ENCODE measurements around the gene PPP4R4. TPM values are rescaled to one million over a fixed set of nuclear protein-coding genes. Genes with fewer than 3 reads are reported as not detected.
A peak's percentile ranks its signal among the peaks of the same experiment; 100 is the strongest.
"Not testable (repeated sequence)": the region's sequence is repeated elsewhere in the genome, so short reads cannot be mapped to it uniquely, and the experiment has no call there.

PPP4R4 gene
- total and polyA plus RNA-seq, 2 donors from 2014 or later = 0.47 TPM; not detected in 1

DNA sequence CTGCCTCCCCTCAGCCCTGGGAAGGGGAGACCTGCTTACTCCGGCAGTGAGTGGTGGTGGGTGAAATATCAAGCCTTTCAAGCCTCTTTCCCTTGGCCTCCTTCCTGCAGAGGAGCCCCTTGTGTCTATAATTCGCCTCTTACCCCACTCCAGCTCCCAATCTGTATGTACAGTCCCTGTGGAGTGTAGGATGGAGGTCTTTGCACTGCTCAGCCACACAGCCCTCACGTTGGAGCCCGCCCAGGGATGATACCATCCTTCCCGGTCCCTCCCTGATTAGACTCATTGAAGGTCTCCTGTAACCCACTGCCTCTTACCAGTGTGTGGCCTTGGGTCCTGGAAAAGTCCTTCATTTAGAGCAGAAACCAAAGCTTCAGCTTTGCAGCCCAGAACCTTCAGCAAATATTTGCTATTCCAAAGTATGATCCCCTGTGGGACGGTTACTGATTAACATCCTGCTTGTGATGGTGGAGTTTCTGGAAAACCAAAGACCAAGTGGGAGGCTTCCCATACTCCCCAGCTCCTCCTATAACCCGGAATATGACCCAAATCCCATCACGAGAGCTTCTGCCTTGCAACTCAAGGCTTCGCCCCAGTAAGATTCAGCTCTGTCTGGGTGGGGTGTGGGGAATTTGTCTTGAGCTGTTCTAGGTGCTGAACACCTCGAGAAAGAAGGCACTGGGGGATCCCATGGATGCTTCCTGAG, 118.9 kb downstream of the PPP4R4 start, which contains the start of gene SERPINA10:
Gene SERPINA10 (minus strand): TSS at position 397 of the 706 bp plus-strand sequence. CDS start 2,675 bp downstream, outside the sequence.
- Histone ChIP-seq H3K36me3 (ENCODE audit: control insufficient read depth in 2 of 3, insufficient read depth in 3 of 3, low read length in 3 of 3) (no peaks in the 10 kb centered on the region), H3K27me3 (ENCODE audit: control insufficient read depth, insufficient read depth, low read length) (no peaks in the 10 kb centered on the region), H3K4me1 (ENCODE audit: control insufficient read depth in 2 of 3, insufficient read depth in 2 of 3, low read depth in 1 of 3, low read length in 3 of 3) (no peaks in the 10 kb centered on the region), H3K9me3 (ENCODE audit: control insufficient read depth in 2 of 3, insufficient read depth in 1 of 3, low read length in 3 of 3) (no peaks in the 10 kb centered on the region), H3K4me3 (ENCODE audit: low read length in 3 of 3) (no peak within 1 kb of the TSS), H3K9ac (ENCODE audit: low read length in 3 of 3) (no peak within 1 kb of the TSS), H3K27ac (ENCODE audit: low read depth in 2 of 2, low read length in 2 of 2) (no peak within 1 kb of the TSS)
- intact Hi-C loops (cut with DNase I) = no loop called here
- FAIRE-seq (no peak), DNase-seq (peak in 1 of 5 donors; percentile 10)
- TF ChIP-seq, protein P1, sequence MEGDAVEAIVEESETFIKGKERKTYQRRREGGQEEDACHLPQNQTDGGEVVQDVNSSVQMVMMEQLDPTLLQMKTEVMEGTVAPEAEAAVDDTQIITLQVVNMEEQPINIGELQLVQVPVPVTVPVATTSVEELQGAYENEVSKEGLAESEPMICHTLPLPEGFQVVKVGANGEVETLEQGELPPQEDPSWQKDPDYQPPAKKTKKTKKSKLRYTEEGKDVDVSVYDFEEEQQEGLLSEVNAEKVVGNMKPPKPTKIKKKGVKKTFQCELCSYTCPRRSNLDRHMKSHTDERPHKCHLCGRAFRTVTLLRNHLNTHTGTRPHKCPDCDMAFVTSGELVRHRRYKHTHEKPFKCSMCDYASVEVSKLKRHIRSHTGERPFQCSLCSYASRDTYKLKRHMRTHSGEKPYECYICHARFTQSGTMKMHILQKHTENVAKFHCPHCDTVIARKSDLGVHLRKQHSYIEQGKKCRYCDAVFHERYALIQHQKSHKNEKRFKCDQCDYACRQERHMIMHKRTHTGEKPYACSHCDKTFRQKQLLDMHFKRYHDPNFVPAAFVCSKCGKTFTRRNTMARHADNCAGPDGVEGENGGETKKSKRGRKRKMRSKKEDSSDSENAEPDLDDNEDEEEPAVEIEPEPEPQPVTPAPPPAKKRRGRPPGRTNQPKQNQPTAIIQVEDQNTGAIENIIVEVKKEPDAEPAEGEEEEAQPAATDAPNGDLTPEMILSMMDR (IDR thresholded peaks at IDR 0.05; ENCODE audit: borderline replicate concordance, extremely low read depth, insufficient read depth) = no peak

DNA sequence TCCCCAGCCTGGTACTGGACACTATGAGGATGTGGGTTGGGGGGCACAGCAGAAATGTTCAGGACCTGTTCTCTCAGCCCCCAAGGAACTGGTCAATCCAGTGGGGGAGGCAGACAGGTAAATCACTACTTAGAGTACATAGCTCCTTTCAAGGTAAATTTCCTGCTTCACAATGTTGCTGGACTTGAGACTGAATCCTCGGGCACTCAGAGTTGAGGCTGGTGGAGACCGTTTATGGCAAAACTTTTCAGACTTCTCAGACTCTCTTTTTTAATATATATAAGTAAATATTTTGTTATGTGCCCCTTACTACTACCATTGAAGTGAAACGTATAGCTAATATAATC, 119.4 kb downstream of the PPP4R4 start:
- FAIRE-seq (no peak), DNase-seq (no peak)
- intact Hi-C loops (cut with DNase I) = no loop called here
- TF ChIP-seq, protein P1 (IDR thresholded peaks at IDR 0.05; ENCODE audit: borderline replicate concordance, extremely low read depth, insufficient read depth) = no peak
- Histone ChIP-seq H3K9ac (ENCODE audit: low read length in 3 of 3) (no peak overlapping the region), H3K36me3 (ENCODE audit: control insufficient read depth in 2 of 3, insufficient read depth in 3 of 3, low read length in 3 of 3) (no peaks in the 10 kb centered on the region), H3K4me3 (ENCODE audit: low read length in 3 of 3) (no peak overlapping the region), H3K4me1 (ENCODE audit: control insufficient read depth in 2 of 3, insufficient read depth in 2 of 3, low read depth in 1 of 3, low read length in 3 of 3) (no peaks in the 10 kb centered on the region), H3K27me3 (ENCODE audit: control insufficient read depth, insufficient read depth, low read length) (no peaks in the 10 kb centered on the region), H3K27ac (ENCODE audit: low read depth in 2 of 2, low read length in 2 of 2) (no peak overlapping the region), H3K9me3 (ENCODE audit: control insufficient read depth in 2 of 3, insufficient read depth in 1 of 3, low read length in 3 of 3) (no peaks in the 10 kb centered on the region)

DNA sequence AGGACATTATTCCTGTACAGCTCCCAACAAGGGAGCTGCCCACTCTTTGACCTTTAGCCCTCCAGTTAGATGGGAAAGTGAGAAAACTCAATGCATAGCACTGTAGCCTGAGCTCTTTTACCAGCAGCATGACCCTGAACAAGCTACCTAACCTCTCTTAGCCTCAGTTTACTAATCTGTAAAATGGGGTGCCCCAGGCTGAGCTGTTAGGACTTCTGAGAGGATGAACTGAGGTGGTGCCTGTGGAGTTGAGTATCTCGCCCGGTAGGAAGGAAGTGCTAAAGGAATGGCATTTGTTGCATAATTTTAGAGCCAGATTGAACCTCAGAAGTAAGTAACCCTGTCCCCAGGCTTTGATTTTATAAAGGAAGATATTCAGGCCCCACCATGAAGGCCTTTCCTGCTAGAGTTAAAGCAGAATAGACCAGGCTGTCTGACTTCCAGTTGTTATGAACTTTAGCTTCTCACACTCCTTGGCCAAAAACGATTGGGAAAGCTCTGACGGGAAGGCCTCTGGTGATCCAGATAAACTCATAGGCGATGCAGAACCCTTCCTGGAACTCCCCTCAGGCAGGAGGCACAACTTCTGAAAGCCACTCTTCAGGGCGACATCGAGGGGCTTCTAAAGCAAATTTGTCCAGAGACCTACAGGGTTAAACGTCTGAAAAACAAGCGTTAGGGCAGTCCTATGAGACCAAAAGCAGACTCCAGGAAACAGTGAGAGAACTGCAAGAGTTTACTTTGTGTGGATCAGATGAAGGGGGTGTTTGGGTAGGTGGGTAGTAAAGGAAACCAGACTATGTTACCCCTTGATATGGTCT, 121.4 kb downstream of the PPP4R4 start:
- TF ChIP-seq, protein P1 (IDR thresholded peaks at IDR 0.05; ENCODE audit: borderline replicate concordance, extremely low read depth, insufficient read depth) = no peak
- FAIRE-seq = no peak

DNA sequence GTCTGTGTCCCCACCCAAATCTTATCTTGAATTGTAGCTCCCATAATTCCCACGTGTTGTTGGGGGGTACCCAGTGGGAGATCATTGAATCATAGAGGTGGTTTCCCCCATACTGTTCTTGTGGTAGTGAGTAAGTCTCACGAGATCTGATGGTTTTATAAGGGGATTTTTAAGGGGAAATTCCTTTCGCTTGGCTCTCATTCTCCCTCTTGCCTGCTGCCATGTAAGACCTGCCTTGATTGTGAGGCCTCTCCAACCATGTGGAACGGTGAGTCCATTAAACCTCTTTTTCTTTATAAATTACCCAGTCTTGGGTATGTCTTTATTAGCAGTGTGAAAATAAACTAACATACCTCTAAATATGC, 122.0 kb downstream of the PPP4R4 start:
- intact Hi-C loops (cut with DNase I); H3K9ac ChIP-seq (ENCODE audit: low read length in 3 of 3): not testable (repeated sequence)

More for the DNA sequence above, 121.4 kb downstream of the PPP4R4 start:
- H3K9ac ChIP-seq (ENCODE audit: low read length in 3 of 3) = no peak overlapping the region
- no peaks in the 10 kb centered on the region for H3K36me3 ChIP-seq (ENCODE audit: control insufficient read depth in 2 of 3, insufficient read depth in 3 of 3, low read length in 3 of 3)
- H3K9me3 ChIP-seq (ENCODE audit: control insufficient read depth in 2 of 3, insufficient read depth in 1 of 3, low read length in 3 of 3) = no peaks in the 10 kb centered on the region
- intact Hi-C loops (cut with DNase I) = no loop called here
- no peaks in the 10 kb centered on the region for H3K27me3 ChIP-seq (ENCODE audit: control insufficient read depth, insufficient read depth, low read length)
- no peak overlapping the region for H3K4me3 ChIP-seq (ENCODE audit: low read length in 3 of 3)
- DNase-seq = no peak
- no peaks in the 10 kb centered on the region for H3K4me1 ChIP-seq (ENCODE audit: control insufficient read depth in 2 of 3, insufficient read depth in 2 of 3, low read depth in 1 of 3, low read length in 3 of 3)
- no peak overlapping the region for H3K27ac ChIP-seq (ENCODE audit: low read depth in 2 of 2, low read length in 2 of 2)

More for the DNA sequence above, 122.0 kb downstream of the PPP4R4 start:
- H3K27me3 ChIP-seq (ENCODE audit: control insufficient read depth, insufficient read depth, low read length); H3K27ac ChIP-seq (ENCODE audit: low read depth in 2 of 2, low read length in 2 of 2); H3K4me1 ChIP-seq (ENCODE audit: control insufficient read depth in 2 of 3, insufficient read depth in 2 of 3, low read depth in 1 of 3, low read length in 3 of 3); FAIRE-seq; H3K4me3 ChIP-seq (ENCODE audit: low read length in 3 of 3); DNase-seq; H3K36me3 ChIP-seq (ENCODE audit: control insufficient read depth in 2 of 3, insufficient read depth in 3 of 3, low read length in 3 of 3); H3K9me3 ChIP-seq (ENCODE audit: control insufficient read depth in 2 of 3, insufficient read depth in 1 of 3, low read length in 3 of 3): not testable (repeated sequence)
